ENCODE data around the gene CES5A. TPM values are rescaled to one million over a fixed set of nuclear protein-coding genes. Genes with fewer than 3 reads are reported as not detected.
"Not testable (repeated sequence)": the region's sequence is repeated elsewhere in the genome, so short reads cannot be mapped to it uniquely, and the experiment has no call there.

CES5A gene
- total RNA-seq, 1 donor from 2014 or later = not detected

DNA sequence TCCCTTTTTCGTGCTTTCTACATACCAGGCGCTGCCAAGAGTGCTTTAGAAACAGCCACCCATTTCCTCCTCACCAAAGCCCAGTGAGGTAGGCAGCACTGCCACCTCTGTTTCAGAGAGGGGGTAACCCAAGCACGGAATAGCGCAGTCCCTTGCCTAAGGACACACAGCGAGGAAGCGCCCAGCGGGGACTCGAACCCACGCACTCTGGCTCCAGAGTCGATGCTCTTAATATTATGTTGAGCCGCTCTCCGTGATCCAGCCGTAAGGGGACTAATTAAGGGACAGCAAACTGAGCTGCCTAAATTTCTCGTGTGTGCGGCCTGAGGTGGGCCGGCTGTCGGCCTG lies 42.8 kb downstream of the CES5A start:
- Mint-ChIP-seq H3K27me3 (peaks cover 3% of the 10 kb centered on the region), H3K36me3 (ENCODE audit: low read depth) (no peaks in the 10 kb centered on the region), H3K4me3 (no peak overlapping the region), H3K27ac (no peak overlapping the region), H3K4me1 (peaks cover 2% of the 10 kb centered on the region), H3K9me3 (no peaks in the 10 kb centered on the region)
- CTCF ChIA-PET = no interaction called here
- DNase-seq (no peak), ATAC-seq (ENCODE audit: low read depth) (no peak)
- TF ChIP-seq, protein P1, sequence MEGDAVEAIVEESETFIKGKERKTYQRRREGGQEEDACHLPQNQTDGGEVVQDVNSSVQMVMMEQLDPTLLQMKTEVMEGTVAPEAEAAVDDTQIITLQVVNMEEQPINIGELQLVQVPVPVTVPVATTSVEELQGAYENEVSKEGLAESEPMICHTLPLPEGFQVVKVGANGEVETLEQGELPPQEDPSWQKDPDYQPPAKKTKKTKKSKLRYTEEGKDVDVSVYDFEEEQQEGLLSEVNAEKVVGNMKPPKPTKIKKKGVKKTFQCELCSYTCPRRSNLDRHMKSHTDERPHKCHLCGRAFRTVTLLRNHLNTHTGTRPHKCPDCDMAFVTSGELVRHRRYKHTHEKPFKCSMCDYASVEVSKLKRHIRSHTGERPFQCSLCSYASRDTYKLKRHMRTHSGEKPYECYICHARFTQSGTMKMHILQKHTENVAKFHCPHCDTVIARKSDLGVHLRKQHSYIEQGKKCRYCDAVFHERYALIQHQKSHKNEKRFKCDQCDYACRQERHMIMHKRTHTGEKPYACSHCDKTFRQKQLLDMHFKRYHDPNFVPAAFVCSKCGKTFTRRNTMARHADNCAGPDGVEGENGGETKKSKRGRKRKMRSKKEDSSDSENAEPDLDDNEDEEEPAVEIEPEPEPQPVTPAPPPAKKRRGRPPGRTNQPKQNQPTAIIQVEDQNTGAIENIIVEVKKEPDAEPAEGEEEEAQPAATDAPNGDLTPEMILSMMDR (IDR thresholded peaks at IDR 0.05) = no peak
- intact Hi-C loops (cut with micrococcal nuclease) = no loop called here
- POLR2A ChIA-PET = no interaction called here

DNA sequence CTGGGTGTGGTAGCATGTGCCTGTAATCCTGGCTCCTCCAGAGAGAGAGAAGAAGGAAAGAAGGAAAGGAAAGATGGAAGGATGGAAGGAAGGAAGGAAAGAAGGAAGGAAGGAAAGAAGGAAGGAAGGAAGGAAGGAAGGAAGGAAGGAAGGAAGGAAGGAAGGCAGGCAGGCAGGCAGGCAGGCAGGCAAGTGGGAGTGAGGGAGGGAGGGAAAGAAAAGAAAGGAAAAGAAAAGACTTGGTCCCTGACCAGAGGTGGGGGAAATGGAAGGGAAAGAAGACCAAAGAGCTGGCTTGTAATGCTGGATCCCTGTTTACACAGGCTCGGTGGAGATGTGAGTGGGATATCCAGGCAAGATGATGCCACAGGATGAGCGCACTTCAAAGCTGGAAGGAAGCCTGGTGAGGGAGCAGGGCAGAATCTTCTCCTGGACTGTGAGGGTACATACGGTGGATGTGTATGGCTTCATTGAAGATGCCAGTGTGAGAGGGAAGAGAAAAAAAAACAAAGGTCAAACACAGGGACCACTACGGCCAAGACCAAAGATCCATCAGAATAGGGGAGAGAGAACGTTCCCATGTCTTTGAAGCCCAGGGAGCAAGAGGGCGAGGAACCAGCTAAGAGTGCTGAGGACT lies 44.4 kb downstream of the CES5A start:
- Mint-ChIP-seq H3K27me3 (peaks cover 6% of the 10 kb centered on the region), H3K9me3 (no peaks in the 10 kb centered on the region), H3K27ac (no peak overlapping the region), H3K4me3 (no peak overlapping the region), H3K36me3 (ENCODE audit: low read depth) (no peaks in the 10 kb centered on the region), H3K4me1 (peaks cover 2% of the 10 kb centered on the region)
- intact Hi-C loops (cut with micrococcal nuclease) = no loop called here
- DNase-seq (no peak), ATAC-seq (ENCODE audit: low read depth) (no peak)
- ChIA-PET CTCF (no interaction called here), POLR2A (no interaction called here)
- TF ChIP-seq, protein P1 (IDR thresholded peaks at IDR 0.05) = no peak

DNA sequence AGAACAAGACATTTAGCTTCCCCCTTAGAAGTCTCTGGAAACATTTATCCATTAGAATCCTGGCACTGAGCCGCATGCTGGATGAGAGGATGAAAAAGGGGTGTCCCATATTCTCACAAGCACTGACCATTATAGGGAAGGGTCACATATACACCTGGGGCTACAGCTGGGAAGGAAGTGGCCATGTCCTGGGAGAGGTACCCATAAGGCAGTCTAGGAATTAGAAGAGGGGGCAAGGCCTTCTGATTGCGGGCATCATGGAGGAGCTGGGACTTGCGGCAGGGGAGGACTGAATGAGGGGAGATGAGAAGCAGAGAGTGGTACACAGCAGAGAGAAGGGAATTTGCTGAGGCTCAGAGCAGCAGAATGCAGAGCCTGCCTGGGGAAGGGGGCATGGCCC lies 45.9 kb downstream of the CES5A start:
- POLR2A ChIA-PET; intact Hi-C loops (cut with micrococcal nuclease); ATAC-seq (ENCODE audit: low read depth); H3K9me3 Mint-ChIP-seq; H3K4me3 Mint-ChIP-seq; H3K36me3 Mint-ChIP-seq (ENCODE audit: low read depth); H3K27ac Mint-ChIP-seq; DNase-seq; CTCF ChIA-PET; H3K4me1 Mint-ChIP-seq: not testable (repeated sequence)
- peaks cover 10% of the 10 kb centered on the region for H3K27me3 Mint-ChIP-seq

DNA sequence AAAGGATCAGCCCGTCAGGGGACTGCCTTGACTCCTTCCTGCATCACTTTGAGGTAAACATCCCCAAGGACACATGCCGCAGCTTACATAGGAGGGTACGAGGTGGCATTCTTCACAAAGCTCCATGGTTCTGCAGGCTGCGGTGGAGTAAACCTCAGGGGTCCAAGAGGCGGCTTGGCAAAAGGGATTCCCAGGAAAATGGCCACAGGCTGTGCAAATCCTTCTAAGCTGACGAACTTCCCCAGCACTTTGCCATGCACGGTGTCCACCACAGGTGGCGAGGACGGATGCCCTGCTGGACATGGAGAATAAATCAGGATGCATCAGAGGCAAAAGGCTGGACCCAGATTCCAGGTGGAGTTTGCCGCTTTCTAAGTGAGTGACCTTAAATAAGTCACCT lies 46.5 kb downstream of the CES5A start:
- CTCF ChIA-PET = no interaction called here
- ATAC-seq (ENCODE audit: low read depth) = no peak
- Mint-ChIP-seq H3K36me3 (ENCODE audit: low read depth) (no peaks in the 10 kb centered on the region), H3K27ac (no peak overlapping the region), H3K27me3 (peaks cover 10% of the 10 kb centered on the region), H3K9me3 (no peaks in the 10 kb centered on the region), H3K4me1 (no peaks in the 10 kb centered on the region), H3K4me3 (no peak overlapping the region)
- TF ChIP-seq, protein P1 (IDR thresholded peaks at IDR 0.05) = no peak
- POLR2A ChIA-PET = no interaction called here
- no peak for DNase-seq
- intact Hi-C loops (cut with micrococcal nuclease) = no loop called here

DNA sequence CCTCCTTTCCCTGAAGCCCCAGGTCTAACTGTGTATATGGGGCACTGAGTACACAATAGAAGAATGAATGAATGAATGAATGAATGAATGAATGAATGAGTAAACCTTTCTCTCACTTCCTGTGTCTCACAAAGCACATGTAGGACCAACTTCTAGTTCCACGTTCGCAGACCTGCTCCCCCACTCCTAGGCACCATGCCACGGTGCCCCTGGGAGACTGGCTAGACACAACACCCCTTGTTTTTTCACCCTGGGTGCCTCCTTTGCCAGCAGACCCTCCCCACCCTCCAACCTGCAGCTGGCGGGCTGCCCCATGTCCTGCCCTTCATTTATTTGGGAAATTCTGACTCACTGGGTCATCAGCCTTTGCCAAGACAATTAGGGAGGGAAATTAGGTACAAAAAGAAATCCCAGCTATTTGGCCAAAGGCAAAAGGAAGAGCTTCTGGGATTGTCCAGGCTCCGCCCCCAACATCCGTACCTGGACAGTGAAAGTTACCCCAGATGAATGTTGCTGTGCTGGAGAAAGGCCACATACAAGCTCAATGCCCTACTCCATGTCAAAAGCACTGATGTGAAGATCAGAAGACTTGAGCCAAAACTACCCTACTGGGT lies 50.0 kb downstream of the CES5A start:
- ChIA-PET POLR2A (no interaction called here), CTCF (no interaction called here)
- H3K27me3 Mint-ChIP-seq = peaks cover 20% of the 10 kb centered on the region
- TF ChIP-seq, protein P1 (IDR thresholded peaks at IDR 0.05) = no peak
- H3K4me3 Mint-ChIP-seq = no peak overlapping the region
- H3K27ac Mint-ChIP-seq = no peak overlapping the region
- intact Hi-C loops (cut with micrococcal nuclease) = no loop called here
- ATAC-seq (ENCODE audit: low read depth) (no peak), DNase-seq (no peak)
- H3K4me1 Mint-ChIP-seq = no peaks in the 10 kb centered on the region
- H3K36me3 Mint-ChIP-seq (ENCODE audit: low read depth) = no peaks in the 10 kb centered on the region
- no peaks in the 10 kb centered on the region for H3K9me3 Mint-ChIP-seq
